GM18517 (cell line): ENCODE data around the gene MAU2.

Experiments
- ATAC-seq: cut with Tn5 transposase; IDR thresholded peaks from one replicate; pipeline ENCODE4 v1.9.1; 2021; ENCODE audit warnings: mild to moderate bottlenecking, moderate library complexity; ENCODE audit not compliant: unreplicated experiment

The MAU2 gene

DNA sequence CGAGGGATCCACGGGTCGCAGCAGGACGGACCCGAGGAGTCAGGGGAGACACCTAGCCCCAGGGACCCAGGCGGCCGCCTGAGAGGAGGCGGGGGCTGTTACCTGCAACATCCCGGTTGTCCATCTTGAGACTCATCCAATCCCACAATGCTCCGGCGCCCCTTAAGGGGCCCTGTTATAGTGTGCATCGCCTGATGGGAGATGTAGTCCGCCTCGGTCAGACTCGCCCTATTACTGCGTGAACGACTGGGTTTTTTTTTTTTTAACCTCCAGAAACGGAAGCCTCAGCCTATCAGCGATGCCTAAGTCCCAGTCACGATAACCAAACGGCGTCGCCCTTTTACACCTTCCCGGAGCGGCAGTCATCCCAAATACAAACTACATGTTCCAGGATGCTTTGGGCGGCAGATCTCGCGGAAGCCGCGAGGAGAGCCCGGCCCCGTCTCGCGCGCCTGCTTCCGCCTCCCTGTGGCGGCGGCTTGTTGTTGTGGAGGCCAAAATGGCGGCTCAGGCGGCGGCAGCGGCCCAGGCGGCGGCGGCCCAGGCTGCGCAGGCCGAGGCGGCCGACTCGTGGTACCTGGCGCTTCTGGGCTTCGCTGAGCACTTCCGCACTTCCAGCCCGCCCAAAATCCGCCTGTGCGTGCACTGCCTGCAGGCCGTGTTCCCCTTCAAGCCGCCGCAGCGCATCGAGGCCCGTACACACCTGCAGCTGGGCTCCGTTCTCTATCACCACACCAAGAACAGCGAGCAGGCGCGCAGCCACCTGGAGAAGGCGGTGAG lies at the start of gene MAU2, which contains the start of gene SUGP1:
TSS of gene MAU2 (plus strand) at position 469 of the 780 bp plus-strand sequence. CDS start at position 500, 31 bp downstream.
TSS of gene SUGP1 (minus strand) at position 149 of the 780 bp plus-strand sequence. CDS start at position 136, 13 bp downstream.
- peak; percentile 88 for ATAC-seq

GRCh38 chr19:19271828-19272599 lies 48.6 kb upstream of the MAU2 start:
- no peak for ATAC-seq

GRCh38 chr19:19274146-19274545 lies 46.5 kb upstream of the MAU2 start:
- no peak for ATAC-seq

DNA sequence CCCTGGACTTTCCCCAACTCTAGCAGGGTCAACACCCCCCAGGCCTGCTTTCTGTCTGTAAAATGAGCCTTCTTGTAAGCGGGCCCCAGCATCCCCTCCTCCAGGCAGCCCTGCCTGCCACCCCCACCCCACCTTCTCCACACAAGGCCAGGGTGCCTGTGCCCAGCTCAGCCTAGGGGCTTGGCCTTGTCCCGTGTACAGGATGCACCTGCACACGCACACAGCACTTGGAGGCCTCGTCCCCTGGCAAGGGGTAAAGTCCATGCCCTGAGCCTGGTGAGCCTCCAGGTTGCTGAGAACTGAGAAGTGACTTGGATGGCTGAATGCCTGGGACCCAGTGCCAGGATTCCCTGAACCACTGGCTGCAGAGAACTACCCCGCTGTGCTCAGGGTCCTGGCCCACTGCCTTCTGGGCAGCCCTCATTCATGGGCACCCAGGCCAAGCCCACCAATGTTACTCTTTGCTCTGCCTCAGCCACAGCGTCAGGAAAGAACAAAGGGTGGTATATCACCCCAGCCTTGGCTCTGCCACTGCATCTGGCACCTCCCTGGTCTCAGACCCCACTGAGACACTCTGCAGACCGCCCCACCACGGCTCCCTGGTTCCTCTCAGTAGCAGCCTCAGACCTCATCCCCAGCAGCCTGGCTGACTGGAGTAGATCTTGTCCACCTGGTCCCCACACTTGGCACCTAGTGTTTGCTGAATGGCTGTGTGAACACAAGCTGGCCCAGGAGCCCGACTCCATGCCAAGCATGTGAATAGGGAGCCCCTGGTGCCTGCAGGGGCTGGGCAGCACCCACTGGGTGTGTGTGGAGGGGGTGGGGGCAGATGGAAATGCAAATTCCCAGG lies 45.7 kb upstream of the MAU2 start:
- no peak for ATAC-seq

DNA sequence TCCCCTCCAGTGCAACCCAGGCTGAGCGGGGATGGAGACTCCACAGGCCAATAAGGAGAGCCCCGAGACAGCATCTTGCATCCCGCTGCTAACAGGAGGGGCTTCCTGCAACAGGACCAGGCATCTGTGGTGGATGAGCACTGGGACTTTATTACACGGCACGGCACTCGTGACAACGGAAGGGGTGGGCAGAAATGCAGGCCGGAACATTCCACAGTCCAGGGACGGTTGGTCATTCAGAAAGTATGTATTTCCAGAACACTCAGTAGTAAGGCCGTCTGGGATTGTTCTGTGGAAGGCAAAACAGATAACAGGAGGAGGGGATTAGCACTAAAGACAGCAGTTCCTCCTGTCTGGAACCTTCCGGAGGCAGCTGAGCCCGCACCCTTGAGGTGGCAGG lies 44.2 kb upstream of the MAU2 start:
- ATAC-seq = no peak

DNA sequence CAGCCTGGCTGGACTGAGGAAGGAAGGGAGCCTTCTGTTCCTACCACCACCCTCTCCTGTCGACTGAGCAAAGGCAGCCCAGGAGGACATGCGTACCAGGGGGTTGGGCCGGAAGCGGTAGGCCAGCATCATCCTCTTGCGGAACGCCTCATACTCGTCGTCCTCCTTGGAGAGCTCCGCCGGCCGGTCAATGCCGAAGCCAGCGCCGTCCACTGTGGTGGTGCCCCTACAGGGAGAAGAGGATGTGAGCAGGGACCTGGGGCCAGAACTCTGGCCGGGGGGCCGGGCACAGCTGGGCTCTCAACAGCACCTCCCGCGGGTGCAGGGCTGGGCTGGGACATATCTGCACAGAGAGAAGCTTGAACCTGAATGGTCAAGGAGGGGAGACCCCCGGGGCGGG lies 43.8 kb upstream of the MAU2 start:
- no peak for ATAC-seq

DNA sequence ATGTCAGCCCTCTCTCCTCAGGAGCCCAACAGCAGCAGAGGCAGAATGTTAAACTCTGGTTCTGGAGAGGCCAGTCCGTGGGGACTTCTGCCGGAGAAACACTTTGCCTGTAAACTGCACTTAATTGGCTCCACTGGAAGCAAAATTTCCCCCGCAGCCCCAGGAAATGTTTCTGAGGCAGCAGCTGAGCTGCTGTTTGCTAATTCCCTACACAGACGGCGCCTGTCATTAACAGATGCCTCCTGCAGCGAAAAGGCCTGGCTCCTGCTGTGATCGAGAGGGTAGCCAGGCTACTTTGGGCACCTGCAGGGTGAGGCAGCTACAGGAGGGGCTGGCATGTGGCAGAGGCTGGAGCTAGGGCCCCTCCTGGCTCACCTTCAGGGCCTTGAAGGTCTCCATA lies 42.3 kb upstream of the MAU2 start:
- no peak for ATAC-seq

GRCh38 chr19:19279062-19279612 lies 41.5 kb upstream of the MAU2 start:
- ATAC-seq = no peak

- no peak for ATAC-seq
These were observed 40.8 kb upstream of the MAU2 start for GRCh38 chr19:19279853-19280252.

DNA sequence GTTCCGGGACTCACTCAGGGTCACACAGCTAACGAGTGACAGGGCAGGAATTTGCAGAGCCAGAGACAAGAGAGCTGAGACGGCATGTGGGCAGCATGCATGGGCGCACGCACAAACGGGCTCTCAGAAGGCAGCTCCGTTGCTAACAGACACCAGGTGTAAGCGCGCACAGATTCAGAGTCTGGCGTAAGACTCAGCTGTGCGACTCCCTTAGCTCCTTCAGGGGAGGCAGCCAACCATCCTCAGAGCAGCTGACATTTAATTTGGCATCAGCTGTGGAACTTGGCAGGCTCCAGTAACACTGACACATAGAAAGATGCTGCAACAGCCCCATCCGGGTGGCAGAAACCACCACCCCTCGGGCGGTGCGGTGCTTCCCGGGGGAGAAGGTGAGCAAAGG lies 40.1 kb upstream of the MAU2 start:
- no peak for ATAC-seq

DNA sequence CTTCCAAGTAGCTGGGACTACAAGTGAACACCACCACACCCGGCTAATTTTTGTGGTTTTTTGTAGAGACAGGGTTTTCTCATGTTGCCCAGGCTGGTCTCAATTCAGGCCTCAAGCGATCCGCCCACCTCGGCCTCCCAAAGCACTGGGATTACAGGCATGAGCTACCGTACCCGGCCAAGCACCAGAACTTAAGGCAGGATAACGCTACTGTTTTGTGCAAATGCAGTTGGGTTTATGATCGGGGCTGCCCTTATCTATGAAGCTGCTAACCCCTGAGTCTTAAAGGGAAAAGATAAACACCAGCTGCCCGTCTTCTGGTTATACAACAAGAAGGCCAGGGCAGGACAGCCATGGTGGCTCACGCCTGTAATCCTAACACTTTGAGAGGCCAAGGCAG lies 34.9 kb upstream of the MAU2 start:
- ATAC-seq = no peak

DNA sequence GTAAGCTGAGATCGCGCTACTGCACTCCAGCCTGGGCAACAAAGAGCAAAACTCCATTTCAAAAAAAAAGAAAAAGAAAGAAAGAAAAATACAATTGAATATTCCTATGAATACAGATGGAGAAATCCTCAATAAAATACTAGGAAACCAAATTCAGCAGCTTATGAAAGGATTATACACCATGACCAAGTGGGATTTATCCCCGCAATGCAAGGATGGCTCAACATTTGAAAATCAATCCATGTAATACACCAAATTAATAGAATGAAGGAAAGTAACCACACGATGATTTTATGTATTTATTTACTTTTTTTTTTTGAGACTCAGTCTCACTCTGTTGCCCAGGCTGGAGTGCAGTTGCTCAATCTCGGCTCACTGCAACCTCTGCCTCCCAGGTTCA lies 28.0 kb upstream of the MAU2 start:
- ATAC-seq = no peak

DNA sequence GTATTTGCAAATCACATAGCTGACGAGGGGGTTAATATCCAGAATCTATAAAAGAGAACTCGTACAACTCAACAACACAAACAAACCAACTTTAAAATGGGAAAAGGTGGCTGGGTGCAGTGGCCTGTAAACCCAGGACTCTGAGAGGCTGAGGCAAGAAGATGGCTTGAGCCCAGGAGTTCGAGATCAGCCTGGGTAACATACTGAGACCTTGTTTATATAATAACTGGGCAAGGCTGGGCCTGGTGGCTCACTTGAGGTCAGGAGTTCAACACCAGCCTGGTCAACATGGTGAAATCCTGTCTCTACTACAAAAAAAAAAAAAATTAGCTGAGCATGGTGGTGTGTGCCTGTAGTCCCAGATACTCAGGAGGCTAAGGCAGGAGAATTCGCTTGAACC lies 25.7 kb upstream of the MAU2 start:
- no peak for ATAC-seq

GRCh38 chr19:19296953-19297689 lies 23.5 kb upstream of the MAU2 start:
- no peak for ATAC-seq

- no peak for ATAC-seq
These were observed 22.9 kb upstream of the MAU2 start for GRCh38 chr19:19297759-19298158.

DNA sequence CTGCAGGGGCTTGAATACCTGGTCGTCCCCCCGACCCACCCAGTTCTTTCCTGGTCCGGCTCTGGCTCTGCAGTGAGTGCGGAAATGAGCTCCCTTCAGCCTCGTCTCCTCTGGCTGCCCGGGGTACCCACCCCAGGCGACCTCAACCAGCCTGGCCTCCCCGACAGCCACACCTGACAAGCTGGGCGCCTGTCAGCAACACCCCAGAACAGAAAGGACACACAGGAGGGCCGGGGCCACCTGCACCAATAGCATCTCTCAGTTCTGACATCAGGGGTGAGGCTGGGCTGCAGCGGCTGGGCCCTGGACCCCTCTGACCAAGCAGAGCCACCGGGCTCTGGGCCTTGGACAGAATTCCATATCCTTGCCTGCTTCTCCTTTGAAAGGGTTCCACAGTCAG lies 20.0 kb upstream of the MAU2 start:
- ATAC-seq = no peak

DNA sequence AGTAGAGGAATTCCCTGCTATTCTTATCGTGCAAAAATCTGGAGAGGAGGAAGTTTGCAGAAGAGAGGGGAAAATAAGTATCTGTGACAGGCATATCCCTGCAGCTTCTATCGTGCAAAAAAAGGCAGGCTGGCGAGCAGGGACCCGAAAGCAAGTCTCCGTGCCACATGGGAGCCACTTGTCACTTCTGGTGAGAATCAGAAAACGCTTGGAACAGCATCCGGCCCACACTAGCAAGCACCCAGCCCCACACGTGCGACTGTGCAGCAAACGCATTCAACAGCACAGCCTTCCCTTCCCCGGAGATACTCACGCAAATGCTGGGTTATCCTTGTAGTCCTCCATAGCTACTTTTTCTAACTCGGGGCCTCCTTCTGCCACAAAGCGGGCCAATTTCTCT lies 17.2 kb upstream of the MAU2 start:
- no peak for ATAC-seq

DNA sequence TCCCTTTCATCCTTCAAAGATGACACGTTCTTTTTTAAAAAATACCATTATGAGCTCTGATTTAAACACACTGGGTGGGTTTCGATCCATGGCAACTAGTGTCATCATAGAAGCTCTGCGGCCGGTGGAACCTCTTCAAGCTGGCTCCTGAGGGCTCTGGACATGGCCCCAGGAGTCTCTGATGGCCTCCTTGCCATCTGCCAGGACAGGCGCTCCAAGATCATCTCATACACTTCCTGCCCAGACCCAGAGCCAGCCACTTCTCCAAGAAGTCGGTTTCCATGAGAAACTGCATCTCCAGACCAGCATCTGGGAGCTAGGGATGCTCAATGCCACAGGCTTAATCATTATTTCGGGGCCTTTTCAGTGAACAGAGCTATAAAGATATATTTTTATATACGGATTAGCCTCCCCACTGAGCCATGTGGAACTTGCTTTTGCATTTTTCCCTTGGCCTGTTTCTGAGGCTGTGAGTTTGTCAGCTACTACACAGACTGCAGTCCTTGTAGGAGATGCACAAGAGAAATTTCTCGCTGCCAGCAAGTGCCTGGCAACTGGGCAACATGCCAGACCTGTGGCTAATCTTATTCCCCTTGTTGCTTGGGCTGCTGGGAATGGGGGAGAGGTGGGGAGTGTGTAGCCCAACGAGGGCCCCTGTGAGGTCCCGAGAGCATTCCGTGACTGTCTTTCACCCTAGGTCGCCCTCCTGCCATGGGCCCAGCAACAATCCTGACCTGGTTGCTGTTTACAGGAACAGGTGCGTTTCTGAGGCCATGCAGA lies 16.3 kb upstream of the MAU2 start:
- ATAC-seq = no peak

GRCh38 chr19:19305066-19305465 lies 15.6 kb upstream of the MAU2 start:
- ATAC-seq = no peak

DNA sequence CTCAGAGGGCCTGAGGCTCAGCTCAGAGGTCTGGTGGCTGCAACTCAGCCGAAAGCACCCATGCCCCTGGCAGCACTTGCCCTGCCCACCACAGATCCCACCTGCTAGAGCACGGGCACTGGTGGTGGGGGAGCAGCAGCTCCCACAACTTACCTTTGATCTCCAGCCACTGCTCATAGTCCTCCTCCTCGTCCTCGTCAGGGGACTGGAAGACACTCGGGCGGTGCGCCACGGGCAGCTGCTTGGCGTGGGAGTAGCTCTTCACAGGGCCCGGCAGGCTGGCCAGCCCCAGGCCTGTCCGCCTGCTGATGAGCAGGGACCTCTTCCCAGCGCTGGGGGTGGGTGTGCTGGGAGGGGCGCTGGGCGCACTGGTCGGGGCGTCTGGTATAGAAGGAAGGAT lies 14.9 kb upstream of the MAU2 start:
- no peak for ATAC-seq
